HEK293T (cell line): ENCODE data around the gene RNU6-7.

Experiments
- CTCF ChIA-PET: fragments of 350-600 bp; formaldehyde crosslinking; extraction: SDS; loops from one replicate; lab custom pipeline; 2021; ENCODE audit warnings: antibody characterized with exemption, inconsistent platforms; lab: Yijun Ruan, JAX
- POLR2A ChIA-PET: fragments of 350-600 bp; formaldehyde crosslinking; extraction: SDS; loops from one replicate; lab custom pipeline; 2020; ENCODE audit warnings: antibody characterized with exemption, inconsistent platforms; lab: Yijun Ruan, JAX
- DNase-seq: peaks from one replicate; pipeline ENCODE4 v3.0.0; 2012; ENCODE audit warnings: mixed read lengths; ENCODE audit errors: extremely low spot score
- ARNT ChIP-seq: fragments of 450-650 bp; IDR thresholded peaks from 2 replicates; pipeline ENCODE4 v1.6.1; 2017; ENCODE audit warnings: mild to moderate bottlenecking
- BHLHE40 ChIP-seq: fragments of 450-650 bp; IDR thresholded peaks from 2 replicates; pipeline ENCODE4 v1.6.1; 2016; ENCODE audit warnings: mild to moderate bottlenecking, moderate library complexity, borderline replicate concordance
- CTBP1 ChIP-seq: fragments of 450-650 bp; IDR thresholded peaks from 2 replicates; pipeline ENCODE4 v1.6.1; 2016; ENCODE audit warnings: borderline replicate concordance
- ELF4 ChIP-seq: fragments of 450-650 bp; IDR thresholded peaks from 2 replicates; pipeline ENCODE4 v1.6.1; 2017; ENCODE audit warnings: antibody characterized with exemption
- FOXA1 ChIP-seq: fragments of 450-650 bp; IDR thresholded peaks from 2 replicates; pipeline ENCODE4 v1.6.1; 2016; ENCODE audit warnings: mild to moderate bottlenecking
- FOXK2 ChIP-seq: fragments of 450-650 bp; IDR thresholded peaks from 2 replicates; pipeline ENCODE4 v1.6.1; 2016; ENCODE audit warnings: mild to moderate bottlenecking
- FOXM1 ChIP-seq: fragments of 450-650 bp; IDR thresholded peaks from 2 replicates; pipeline ENCODE4 v1.6.1; 2017; ENCODE audit warnings: mild to moderate bottlenecking, borderline replicate concordance
- HDGF ChIP-seq: fragments of 450-650 bp; IDR thresholded peaks from 2 replicates; pipeline ENCODE4 v1.6.1; 2017; ENCODE audit warnings: antibody characterized with exemption, borderline replicate concordance
- L3MBTL2 ChIP-seq: fragments of 450-650 bp; conservative IDR thresholded peaks from 2 replicates; pipeline ENCODE4 v1.6.1; 2016; ENCODE audit warnings: mild to moderate bottlenecking
- LEF1 ChIP-seq: fragments of 450-650 bp; IDR thresholded peaks from 2 replicates; pipeline ENCODE4 v1.6.1; 2017; ENCODE audit warnings: mild to moderate bottlenecking, borderline replicate concordance
- NFRKB ChIP-seq: fragments of 450-650 bp; IDR thresholded peaks from 2 replicates; pipeline ENCODE4 v1.6.1; 2016; ENCODE audit warnings: mild to moderate bottlenecking, moderate library complexity
- PKNOX1 ChIP-seq: fragments of 450-650 bp; IDR thresholded peaks from 2 replicates; pipeline ENCODE4 v1.6.1; 2016
- SP1 ChIP-seq: fragments of 450-650 bp; IDR thresholded peaks from 2 replicates; pipeline ENCODE4 v1.6.1; 2017
- SUZ12 ChIP-seq: fragments of 450-650 bp; IDR thresholded peaks from 2 replicates; pipeline ENCODE4 v1.6.1; 2016; ENCODE audit warnings: mild to moderate bottlenecking
- TARDBP ChIP-seq: fragments of 450-650 bp; IDR thresholded peaks from 2 replicates; pipeline ENCODE4 v1.6.1; 2016
- ZNF384 ChIP-seq: fragments of 450-650 bp; IDR thresholded peaks from 2 replicates; pipeline ENCODE4 v1.6.1; 2016

The RNU6-7 gene

DNA sequence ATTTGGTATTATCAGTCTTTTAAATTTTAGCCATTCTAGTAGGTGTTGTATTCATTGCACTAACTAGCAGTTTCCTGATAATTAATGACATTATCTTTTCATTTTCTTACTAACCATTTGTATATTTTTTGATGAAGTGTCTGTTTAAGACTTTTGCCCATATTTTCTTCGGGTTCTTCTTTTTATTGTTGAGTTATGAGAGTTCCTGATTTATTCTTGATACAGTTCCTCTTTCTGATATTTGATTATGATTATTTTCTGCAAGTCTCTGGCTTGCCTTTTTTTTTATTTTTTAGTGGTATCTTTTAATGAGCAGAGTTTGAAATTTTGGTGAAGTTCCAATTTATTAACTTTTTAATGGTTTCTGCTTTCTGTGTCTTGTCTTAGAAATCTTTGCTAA is 6.2 kb upstream of the RNU6-7 start:
- POLR2A ChIA-PET: no interaction called here
- no peak for DNase-seq
- CTCF ChIA-PET: no interaction called here
- TF ChIP-seq HDGF (no peak), L3MBTL2 (no peak), ELF4 (no peak), NFRKB (no peak), ZNF384 (no peak), BHLHE40 (no peak), SP1 (no peak), ARNT (no peak)

DNA sequence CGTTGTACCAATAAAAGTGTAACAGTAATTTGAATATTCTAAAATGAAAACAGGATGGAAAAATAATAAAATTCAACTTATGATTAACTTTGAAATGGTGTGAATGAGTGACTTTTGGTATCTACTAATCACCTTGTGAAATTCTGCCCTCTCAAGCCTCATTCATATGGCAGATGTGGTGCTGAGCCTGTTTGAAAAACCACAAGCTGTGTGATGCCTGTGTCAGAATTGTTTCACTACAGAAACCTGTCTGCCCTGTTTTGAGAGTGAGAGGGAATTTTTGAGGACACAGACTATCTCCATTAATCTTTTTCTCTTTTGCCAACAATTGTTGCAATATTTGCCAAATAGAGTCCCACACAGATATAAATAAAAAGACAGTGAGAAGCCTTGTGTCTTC is 3.9 kb upstream of the RNU6-7 start:
- ChIA-PET POLR2A (no interaction called here), CTCF (no interaction called here)
- DNase-seq: no peak
- TF ChIP-seq LEF1 (no peak), NFRKB (no peak), ELF4 (no peak), TARDBP (no peak), FOXA1 (no peak), CTBP1 (no peak), FOXM1 (no peak), BHLHE40 (no peak), L3MBTL2 (no peak), SUZ12 (no peak), FOXK2 (no peak), HDGF (no peak), SP1 (no peak), ZNF384 (no peak), PKNOX1 (no peak), ARNT (no peak)

GRCh38 chr14:32200368-32201192 is 1.3 kb upstream of the RNU6-7 start:
- ChIA-PET CTCF (interaction anchor here (1.6 kb wide), 2 partner anchors 25 to 50 kb away, joined by 5 to 7 read pairs; no protein-coding TSS in a partner anchor), POLR2A (no interaction called here)
- no peak for DNase-seq
- no peak for TF ChIP-seq SP1
- TF ChIP-seq SUZ12: no peak

DNA sequence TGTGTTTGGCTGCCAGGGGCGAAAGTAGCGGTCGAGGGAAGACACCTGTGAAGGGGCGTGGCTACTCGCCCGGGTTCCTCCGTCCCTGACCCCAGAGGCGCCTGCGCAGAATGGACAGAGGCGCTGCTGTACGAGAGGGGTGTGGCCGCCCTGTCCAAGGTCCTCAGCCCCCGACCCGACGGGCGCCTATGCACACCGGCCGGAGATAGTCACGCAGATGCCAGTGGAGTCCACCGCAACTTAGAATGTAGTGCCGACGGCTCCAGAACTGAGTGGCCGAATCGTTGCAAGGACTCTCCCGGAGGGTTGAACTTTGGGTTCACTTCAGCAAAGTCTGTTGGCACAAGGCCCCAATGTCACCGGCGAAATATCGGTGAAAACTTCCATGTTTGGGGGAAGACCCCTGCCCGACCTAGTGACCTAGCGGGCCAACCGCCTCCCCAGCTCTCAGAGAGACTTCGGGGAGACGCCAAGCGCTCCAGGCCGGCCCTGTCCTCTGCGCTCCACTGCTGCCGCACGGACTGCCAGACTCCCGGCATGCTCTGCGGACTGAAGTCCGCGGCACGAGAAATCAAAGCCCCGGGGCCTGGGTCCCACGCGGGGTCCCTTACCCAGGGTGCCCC is 541 bp upstream of the RNU6-7 start:
- TF ChIP-seq FOXA1: no peak
- TF ChIP-seq TARDBP: no peak; the same call in 1 of the 2 replicates
- no peak for TF ChIP-seq ARNT
- no peak for TF ChIP-seq BHLHE40
- TF ChIP-seq HDGF: no peak
- no peak for TF ChIP-seq NFRKB
- TF ChIP-seq FOXM1: no peak
- no peak for TF ChIP-seq ZNF384
- TF ChIP-seq PKNOX1: 0 out of 2 replicates have a peak, but pooled peaks have one; percentile 33
- peak; percentile 75 for TF ChIP-seq L3MBTL2
- TF ChIP-seq SUZ12: no peak
- ChIA-PET POLR2A (no interaction called here), CTCF (no interaction called here)

DNA sequence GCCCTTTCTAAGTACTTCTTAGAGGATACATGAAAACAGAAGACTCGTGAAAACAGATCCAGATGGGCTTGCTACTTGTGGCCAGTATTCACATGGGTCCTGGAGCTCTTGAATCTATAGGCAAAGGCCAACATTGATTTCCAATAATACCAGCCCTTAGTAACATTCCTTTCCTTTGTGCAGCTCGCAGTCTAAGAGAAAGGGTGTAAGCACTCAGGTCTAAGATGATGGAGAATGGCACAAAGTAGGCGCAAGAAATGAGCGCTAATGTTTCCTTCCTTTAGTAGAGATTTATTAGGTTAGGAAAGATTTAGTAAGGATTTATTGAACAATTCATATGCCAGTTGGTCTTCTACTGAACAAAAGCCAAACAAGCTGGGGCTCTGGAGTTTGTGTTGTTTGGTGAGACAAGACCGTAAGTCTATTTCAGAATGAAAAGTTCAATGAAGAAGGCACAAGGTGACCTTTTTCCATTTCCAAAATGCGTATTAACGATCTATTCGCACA is 699 bp downstream of the RNU6-7 start:
- DNase-seq: no peak
- TF ChIP-seq NFRKB (no peak), L3MBTL2 (no peak), HDGF (no peak), SUZ12 (no peak), PKNOX1 (no peak), FOXA1 (no peak), ARNT (no peak), ELF4 (no peak), BHLHE40 (no peak), ZNF384 (no peak), FOXK2 (no peak)
- POLR2A ChIA-PET: interaction anchor here (1.2 to 2.0 kb wide), 4 partner anchors 17 to 164 kb away, joined by 3 to 14 read pairs (median 4); partner anchors contain the start of gene ARHGAP5
- CTCF ChIA-PET: interaction anchor here (0.6 kb wide), 1 partner anchor 188 kb away, joined by 3 read pairs; no protein-coding TSS in a partner anchor

More for the DNA sequence above, 541 bp upstream of the RNU6-7 start:
- DNase-seq: peak; percentile 84
